RCC 7860 (cell line): Measurements from ENCODE around the gene DGAT2.

ENCODE experiments used
- DNase-seq: peaks from one replicate; pipeline ENCODE4 v3.0.0-alpha.2; 2015; ENCODE audit warnings: low spot score
- FAIRE-seq: peaks from 2 replicates; lab custom pipeline; 2012; peaks lifted over from hg19 to GRCh38; lab: Jason Lieb, UNC

DGAT2 gene

GRCh38 chr11:75820645-75821044 lies 52.1 kb downstream of the DGAT2 start:
- FAIRE-seq, result no peak

GRCh38 chr11:75821202-75821601 lies 52.6 kb downstream of the DGAT2 start:
- no peak for DNase-seq
- FAIRE-seq, result no peak

More at GRCh38 chr11:75820645-75821044, 52.1 kb downstream of the DGAT2 start:
- no peak for DNase-seq

DNA sequence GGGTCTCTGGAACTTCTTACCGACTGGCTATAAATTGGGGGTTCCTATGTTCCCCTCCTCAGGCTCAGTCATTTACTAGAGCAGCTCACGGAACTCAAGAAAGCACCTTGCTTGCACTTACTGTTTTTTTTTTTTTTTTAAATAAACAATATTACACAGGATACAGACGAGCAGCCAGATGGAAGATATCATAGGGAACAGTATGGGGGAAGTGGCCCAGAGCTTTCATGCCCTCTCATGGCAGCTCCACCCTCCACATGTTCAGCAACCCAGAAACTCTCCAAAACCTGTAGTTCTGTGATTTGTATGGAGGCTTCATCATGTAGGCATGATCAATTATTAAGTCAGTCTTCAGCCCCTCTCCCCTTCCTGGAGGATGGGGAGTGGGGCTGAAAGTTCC lies 54.0 kb downstream of the DGAT2 start:
- no peak for DNase-seq
- no peak for FAIRE-seq

DNA sequence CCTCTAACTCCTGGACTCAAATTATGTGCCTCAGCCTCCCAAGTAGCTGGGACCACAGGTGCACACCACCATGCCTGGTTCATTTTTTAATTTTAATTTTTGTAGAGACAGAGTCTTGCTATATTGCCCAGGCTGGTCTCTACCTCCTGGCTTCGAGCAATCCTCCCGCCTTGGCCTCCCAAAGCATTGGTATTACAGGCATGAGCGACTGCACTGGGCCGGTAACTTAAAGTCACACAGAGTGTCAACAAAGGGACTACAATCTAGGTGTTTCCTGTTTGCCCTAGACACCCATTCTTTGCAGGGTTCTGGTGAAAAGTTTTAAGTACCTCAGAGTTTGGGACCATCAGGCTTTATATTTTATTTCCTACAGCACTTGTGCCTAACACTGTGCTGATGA lies 54.8 kb downstream of the DGAT2 start:
- FAIRE-seq (no peak), DNase-seq (no peak)

DNA sequence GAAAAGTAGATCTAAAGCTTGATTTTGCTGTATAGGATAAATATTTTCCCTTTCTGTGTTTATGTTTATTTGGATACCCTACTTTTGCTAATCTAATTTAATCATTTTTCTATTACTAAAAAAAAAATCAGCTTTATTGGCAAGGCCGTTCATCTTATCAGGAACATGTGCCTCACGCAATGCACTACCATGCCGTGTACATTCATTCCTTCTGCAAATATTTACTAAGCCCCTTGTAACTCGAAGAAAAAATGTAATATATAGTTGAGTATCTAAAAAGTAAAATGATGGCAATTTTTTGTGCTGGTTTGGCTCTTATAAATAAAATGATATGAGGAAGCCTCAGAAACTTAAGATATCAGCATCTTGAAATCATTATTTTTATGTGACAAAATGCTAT lies 55.4 kb downstream of the DGAT2 start:
- no peak for FAIRE-seq

GRCh38 chr11:75826461-75827230 lies 58.1 kb downstream of the DGAT2 start:
- DNase-seq (no peak), FAIRE-seq (no peak)

More for the DNA sequence above, 55.4 kb downstream of the DGAT2 start:
- no peak for DNase-seq

GRCh38 chr11:75827562-75827961 lies 59.0 kb downstream of the DGAT2 start:
- no peak for DNase-seq
- no peak for FAIRE-seq

- no peak for DNase-seq
- no peak for FAIRE-seq
These were observed 63.4 kb downstream of the DGAT2 start for GRCh38 chr11:75831915-75832502.

- DNase-seq (no peak), FAIRE-seq (no peak)
These were observed 66.2 kb downstream of the DGAT2 start for GRCh38 chr11:75834728-75835127.

DNA sequence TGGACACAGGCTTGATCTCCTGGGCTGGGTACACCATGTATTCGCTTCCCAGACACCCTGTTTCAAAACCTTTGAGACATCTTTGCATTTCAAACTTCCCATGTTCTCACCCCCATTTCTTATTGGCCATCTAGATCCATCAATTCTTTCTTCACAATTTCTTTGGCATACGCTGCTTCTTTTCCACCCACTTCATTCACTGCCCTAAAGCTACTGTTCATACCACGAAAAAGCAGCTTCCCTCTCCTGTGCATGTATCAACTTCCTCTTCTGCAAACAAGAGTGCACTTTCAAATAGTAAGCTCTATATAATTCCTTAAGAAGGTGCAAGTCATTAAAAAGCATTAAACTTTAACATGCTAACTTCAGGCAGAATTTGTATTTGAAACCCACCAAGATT lies 67.8 kb downstream of the DGAT2 start:
- no peak for FAIRE-seq
- no peak for DNase-seq

DNA sequence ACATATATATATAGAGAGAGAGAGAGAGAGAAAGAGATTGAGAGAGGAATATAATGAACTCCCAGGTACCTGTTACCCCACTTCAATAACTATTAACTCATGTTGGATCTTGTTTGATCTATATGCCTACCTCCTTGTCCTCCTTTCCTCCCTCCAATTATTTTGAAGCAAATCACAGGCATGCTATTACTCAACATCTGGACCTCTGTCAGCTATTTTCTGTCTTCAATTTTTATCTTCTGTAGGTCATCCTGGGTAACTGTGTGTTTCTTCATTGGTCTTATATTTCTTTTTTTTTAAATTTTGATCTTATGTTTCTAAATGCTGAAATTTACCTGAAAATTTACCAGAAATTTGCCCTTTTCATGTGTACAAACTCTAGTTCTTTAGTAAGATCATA lies 71.3 kb downstream of the DGAT2 start:
- DNase-seq (no peak), FAIRE-seq (no peak)

- DNase-seq, result no peak
- FAIRE-seq, result no peak
These were observed 71.9 kb downstream of the DGAT2 start for GRCh38 chr11:75840522-75840921.

- DNase-seq (no peak), FAIRE-seq (no peak)
These were observed 73.2 kb downstream of the DGAT2 start for GRCh38 chr11:75841739-75842138.

DNA sequence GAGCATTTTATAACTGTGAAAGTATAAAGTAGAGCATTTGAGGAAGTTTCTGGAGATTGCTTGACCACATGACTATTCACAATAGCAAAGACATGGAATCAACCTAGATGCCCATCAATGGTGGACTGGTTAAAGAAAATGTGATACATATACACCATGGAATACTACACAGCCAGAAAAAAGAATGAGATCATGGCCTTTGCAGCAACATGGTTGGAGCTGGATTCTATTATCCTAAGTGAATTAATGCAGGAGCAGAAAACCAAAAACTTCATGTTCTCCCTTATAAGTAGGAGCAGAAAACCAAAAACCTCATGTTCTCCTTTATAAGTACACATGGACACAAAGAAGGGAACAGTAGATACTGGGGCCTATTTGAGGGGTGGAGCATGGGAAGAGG lies 76.7 kb downstream of the DGAT2 start:
- DNase-seq, result no peak
- FAIRE-seq, result no peak

DNA sequence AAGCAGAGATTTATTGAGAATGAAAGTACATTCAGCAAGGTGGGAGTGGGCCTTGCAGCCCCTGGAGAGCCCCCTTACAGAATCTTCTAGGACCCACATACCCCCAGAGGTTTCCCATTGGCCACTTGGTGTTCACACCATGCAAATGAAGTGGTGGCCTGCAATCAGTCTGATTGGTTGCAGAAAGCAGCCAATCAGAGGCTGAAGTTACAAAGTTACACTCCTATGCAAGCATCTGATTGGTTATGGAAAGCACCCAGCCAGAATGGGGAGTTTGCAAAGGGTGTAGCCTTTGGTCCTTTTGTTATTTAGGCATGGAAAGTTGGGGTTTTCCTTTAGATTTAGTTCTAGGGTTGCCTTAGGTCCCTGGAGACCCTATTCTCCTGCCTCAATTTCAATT lies 81.3 kb downstream of the DGAT2 start:
- DNase-seq (no peak), FAIRE-seq (no peak)

DNA sequence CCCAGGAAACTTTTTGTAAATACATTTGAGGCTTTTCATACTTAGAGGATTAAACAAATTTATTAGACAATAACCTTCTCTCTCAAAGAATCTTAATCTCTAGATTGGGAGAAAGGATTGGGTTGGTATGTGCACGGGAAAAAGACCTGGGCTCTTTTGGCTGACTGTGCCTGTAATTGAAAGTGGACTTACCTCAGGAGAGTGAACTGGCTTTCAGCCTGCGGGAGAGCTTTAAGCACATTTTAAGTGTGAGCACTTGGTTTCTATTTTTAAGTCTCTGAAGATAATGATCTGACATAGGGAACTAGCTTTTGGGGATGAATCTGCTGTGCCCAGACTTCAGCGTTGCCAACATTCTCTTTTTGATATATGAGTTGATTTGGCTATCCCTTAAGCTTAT lies 82.2 kb downstream of the DGAT2 start:
- FAIRE-seq, result no peak

More for the DNA sequence above, 82.2 kb downstream of the DGAT2 start:
- DNase-seq, result no peak
